Mucosa of stomach (tissue), 1 donor: ENCODE results near the gene RNU1-4.
"Not testable (repeated sequence)": the region's sequence is repeated elsewhere in the genome, so short reads cannot be mapped to it uniquely, and the experiment has no call there.

Experiments
- H3K27me3 ChIP-seq: one replicate; pipeline ENCODE4 v1.7.0; 2013; ENCODE audit warnings: mild to moderate bottlenecking, low read length; ENCODE audit not compliant: control insufficient read depth, insufficient read depth
- H3K36me3 ChIP-seq: one replicate; pipeline ENCODE4 v1.7.0; 2013; ENCODE audit warnings: low read length; ENCODE audit not compliant: control insufficient read depth, insufficient read depth
- H3K4me1 ChIP-seq: one replicate; pipeline ENCODE4 v1.7.0; 2013; ENCODE audit warnings: mild to moderate bottlenecking, low read length; ENCODE audit not compliant: control insufficient read depth, insufficient read depth
- H3K4me3 ChIP-seq: one replicate; pipeline ENCODE4 v1.7.0; 2013; ENCODE audit warnings: low read length
- H3K9ac ChIP-seq: one replicate; pipeline ENCODE4 v1.7.0; 2013; ENCODE audit warnings: mild to moderate bottlenecking, low read length, moderate library complexity
- H3K9me3 ChIP-seq: one replicate; pipeline ENCODE4 v1.7.0; 2013; ENCODE audit warnings: mild to moderate bottlenecking, low read length, moderate library complexity; ENCODE audit not compliant: control insufficient read depth
- donor health status: Pancreatic carcinoma.

Gene RNU1-4

GRCh38 chr1:16702280-16702679, 38.0 kb upstream of the RNU1-4 start:
- not testable (repeated sequence) for H3K9me3 ChIP-seq, H3K27me3 ChIP-seq, H3K9ac ChIP-seq, H3K4me3 ChIP-seq, H3K4me1 ChIP-seq, H3K36me3 ChIP-seq

- H3K9ac ChIP-seq, H3K36me3 ChIP-seq, H3K9me3 ChIP-seq, H3K4me3 ChIP-seq, H3K27me3 ChIP-seq, H3K4me1 ChIP-seq: not testable (repeated sequence)
Observed at GRCh38 chr1:16703141-16703540, 37.2 kb upstream of the RNU1-4 start.

GRCh38 chr1:16703602-16704001, 36.7 kb upstream of the RNU1-4 start:
- H3K27me3 ChIP-seq, H3K9me3 ChIP-seq, H3K36me3 ChIP-seq, H3K9ac ChIP-seq, H3K4me1 ChIP-seq, H3K4me3 ChIP-seq: not testable (repeated sequence)

- H3K9me3 ChIP-seq, H3K27me3 ChIP-seq, H3K4me3 ChIP-seq, H3K36me3 ChIP-seq, H3K4me1 ChIP-seq, H3K9ac ChIP-seq: not testable (repeated sequence)
Observed at GRCh38 chr1:16704076-16704475, 36.2 kb upstream of the RNU1-4 start.

DNA sequence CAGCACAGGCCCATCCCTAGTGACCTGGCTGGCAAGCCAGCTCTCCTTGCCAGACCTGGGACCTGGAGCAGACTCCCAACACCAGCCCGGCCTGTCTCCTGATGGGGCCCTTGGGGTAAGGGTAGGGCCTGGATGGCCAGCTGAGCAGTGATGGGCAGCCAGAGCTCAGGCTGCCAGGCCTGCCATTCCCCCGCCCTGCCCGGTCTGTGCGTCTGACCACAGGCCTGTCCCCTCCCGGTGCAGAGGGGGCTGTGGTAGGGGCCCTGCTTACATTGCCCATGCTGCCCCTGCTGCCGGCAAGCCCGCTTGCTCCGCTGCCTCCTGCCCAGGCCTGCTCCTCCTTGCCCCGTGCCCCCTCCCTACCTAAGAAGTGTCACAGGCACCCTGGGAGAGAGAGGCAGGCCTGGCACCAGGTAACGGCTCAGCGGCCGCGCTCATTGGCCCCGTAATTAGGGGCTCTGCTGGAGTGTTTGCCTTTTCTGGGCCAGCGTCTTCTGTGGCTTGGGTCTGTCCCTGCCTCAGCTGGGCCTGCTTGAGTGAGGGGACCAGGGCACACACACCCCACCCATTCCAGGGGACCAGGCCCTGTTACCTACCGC, 35.7 kb upstream of the RNU1-4 start:
- H3K9ac ChIP-seq, H3K36me3 ChIP-seq, H3K4me3 ChIP-seq, H3K27me3 ChIP-seq, H3K9me3 ChIP-seq, H3K4me1 ChIP-seq: not testable (repeated sequence)

DNA sequence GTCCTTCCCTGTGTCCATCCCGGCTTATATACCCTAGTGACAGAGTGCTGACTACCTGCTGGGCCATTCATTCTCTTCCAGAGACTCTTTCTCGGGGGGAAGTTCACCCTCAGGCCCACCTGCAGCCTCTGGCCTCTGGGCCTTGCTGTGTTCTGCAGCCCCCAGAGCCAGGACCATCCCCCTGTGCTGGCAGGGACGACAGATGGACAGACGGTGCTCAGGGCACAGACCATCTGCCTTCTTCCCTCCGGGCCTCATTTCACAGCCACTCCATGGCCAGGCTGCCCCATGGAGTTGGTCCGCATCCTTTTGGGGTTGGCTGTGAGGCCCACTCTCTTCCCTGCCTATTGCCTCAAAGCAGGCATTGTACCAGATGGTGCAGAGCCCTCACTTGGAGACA, 34.0 kb upstream of the RNU1-4 start:
- not testable (repeated sequence) for H3K4me1 ChIP-seq, H3K36me3 ChIP-seq, H3K27me3 ChIP-seq, H3K4me3 ChIP-seq, H3K9me3 ChIP-seq, H3K9ac ChIP-seq

DNA sequence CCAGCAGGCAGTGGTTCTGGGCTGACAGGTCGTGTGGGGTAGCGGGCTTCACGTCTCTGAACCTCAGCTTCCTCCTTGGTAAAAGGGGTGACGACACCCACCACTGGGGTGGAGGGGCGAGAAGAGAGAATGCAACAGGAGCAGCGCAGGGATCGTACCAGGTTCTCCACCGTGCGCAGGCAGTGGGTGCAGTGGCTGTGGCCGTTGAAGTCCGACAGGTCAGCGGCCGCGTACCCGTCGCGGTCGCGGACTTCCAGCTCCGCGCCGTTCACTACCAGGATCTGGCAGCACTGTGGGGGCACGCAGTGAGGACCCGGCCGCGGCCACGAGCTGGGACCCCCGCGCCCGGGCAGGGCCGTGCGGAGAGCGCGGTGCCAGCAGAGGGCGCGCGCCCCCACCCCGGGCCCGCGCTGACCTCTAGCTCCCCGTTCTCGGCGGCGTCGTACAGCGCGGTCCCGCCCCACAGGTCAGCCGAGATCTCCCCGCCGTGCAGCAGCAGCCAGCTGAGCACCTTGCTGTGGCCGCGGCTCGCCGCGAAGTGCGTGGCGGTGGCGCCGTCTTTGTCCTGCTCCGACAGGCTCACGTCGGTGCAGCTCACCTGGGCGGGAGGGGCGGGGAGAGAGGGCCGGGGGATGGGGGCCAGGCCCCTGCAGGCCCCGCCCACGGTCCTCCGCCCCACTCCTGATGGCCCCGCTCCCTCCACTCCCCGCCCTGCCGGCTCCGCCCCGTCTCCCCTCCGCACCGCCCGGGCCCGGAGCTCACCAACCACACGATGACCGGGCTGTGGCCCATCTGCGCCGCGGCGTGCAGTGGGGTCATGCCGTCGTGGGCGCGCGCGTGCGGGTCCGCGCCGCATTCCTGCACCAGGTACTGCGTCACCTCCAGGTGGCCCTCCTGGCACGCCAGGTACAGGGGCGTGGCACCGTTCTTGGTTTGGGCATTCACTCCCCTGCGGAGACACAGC, 32.9 kb upstream of the RNU1-4 start:
- H3K4me3 ChIP-seq, H3K9me3 ChIP-seq, H3K9ac ChIP-seq, H3K27me3 ChIP-seq, H3K36me3 ChIP-seq, H3K4me1 ChIP-seq: not testable (repeated sequence)

DNA sequence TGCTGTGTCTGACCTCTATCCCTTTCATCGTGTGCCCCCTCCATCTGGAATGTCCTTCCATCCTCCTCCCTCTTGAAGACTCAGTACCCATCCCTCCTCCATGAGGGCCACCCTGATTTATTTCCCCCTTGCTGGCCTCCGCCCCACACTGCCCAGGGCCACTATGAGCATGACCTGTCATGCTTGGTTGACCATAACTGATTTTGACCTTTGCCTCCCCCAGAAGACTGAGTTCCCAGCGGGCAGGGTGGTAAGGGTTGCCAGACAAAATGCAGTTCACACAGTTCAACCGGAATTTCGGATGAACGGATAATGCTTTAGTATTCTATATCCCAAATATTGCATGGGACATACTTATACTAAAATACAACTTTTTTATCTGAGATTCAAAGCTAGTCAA, 31.6 kb upstream of the RNU1-4 start:
- H3K4me3 ChIP-seq, H3K36me3 ChIP-seq, H3K9ac ChIP-seq, H3K27me3 ChIP-seq, H3K4me1 ChIP-seq, H3K9me3 ChIP-seq: not testable (repeated sequence)

DNA sequence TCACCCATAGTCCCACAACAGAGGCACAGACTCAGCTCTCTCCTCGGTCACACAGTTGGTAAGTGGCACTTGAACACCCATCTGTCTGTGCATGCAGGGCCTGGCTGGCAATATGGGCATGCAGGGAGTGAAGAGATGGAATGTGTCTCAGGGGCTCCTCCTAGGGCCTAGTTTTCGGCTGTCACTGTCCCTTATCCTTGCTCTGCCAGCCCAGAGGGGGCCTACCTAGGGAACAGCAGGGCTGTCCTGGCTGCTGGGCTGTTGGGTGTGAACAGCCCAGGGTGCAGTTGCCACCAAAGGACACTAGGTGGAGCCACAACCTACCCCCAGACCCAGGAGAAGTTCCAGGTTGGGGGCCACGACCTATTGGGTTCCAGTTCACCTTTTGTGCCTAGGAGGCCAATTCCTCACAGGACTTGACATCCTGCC, 30.6 kb upstream of the RNU1-4 start:
- not testable (repeated sequence) for H3K4me1 ChIP-seq, H3K36me3 ChIP-seq, H3K9me3 ChIP-seq, H3K4me3 ChIP-seq, H3K27me3 ChIP-seq, H3K9ac ChIP-seq

GRCh38 chr1:16710618-16711017, 29.7 kb upstream of the RNU1-4 start:
- H3K36me3 ChIP-seq, H3K4me3 ChIP-seq, H3K9me3 ChIP-seq, H3K27me3 ChIP-seq, H3K4me1 ChIP-seq, H3K9ac ChIP-seq: not testable (repeated sequence)

GRCh38 chr1:16712131-16712530, 28.2 kb upstream of the RNU1-4 start:
- not testable (repeated sequence) for H3K9ac ChIP-seq, H3K4me3 ChIP-seq, H3K9me3 ChIP-seq, H3K4me1 ChIP-seq, H3K36me3 ChIP-seq, H3K27me3 ChIP-seq

- H3K9me3 ChIP-seq, H3K36me3 ChIP-seq, H3K27me3 ChIP-seq, H3K4me3 ChIP-seq, H3K9ac ChIP-seq, H3K4me1 ChIP-seq: not testable (repeated sequence)
Observed at GRCh38 chr1:16712582-16712981, 27.7 kb upstream of the RNU1-4 start.

GRCh38 chr1:16712984-16713383, 27.3 kb upstream of the RNU1-4 start:
- not testable (repeated sequence) for H3K9me3 ChIP-seq, H3K36me3 ChIP-seq, H3K9ac ChIP-seq, H3K4me1 ChIP-seq, H3K4me3 ChIP-seq
- H3K27me3 ChIP-seq, result peaks cover 12% of the 10 kb centered on the region
